ENCODE measurements around the gene ANXA6.

ANXA6 gene

GRCh38 chr5:151097820-151098767 lies 59.5 kb downstream of the ANXA6 start:
- no peak overlapping the region for H3K4me3 ChIP-seq (ENCODE audit: insufficient read length, low read depth)
- DNase-seq (ENCODE audit: low read depth, low spot score), result no peak

GRCh38 chr5:151097061-151097460 lies 60.5 kb downstream of the ANXA6 start:
- TF ChIP-seq SUZ12 (IDR thresholded peaks at IDR 0.05; ENCODE audit: extremely low read depth, insufficient read depth, insufficient read length) (no peak), ZNF274 (IDR thresholded peaks at IDR 0.05; ENCODE audit: low read depth, low read length) (no peak), YY1 (IDR thresholded peaks at IDR 0.05; ENCODE audit: insufficient read depth, insufficient read length) (no peak)
- Histone ChIP-seq H3K9me3 (ENCODE audit: insufficient read depth, low read length) (no peaks in the 10 kb centered on the region), H3K9ac (ENCODE audit: insufficient read length, low read depth) (no peak overlapping the region), H3K27me3 (ENCODE audit: insufficient read depth, insufficient read length) (no peaks in the 10 kb centered on the region), H3K4me3 (ENCODE audit: insufficient read length, low read depth) (no peak overlapping the region), H3K36me3 (ENCODE audit: insufficient read depth, insufficient read length, low read length) (peaks cover 20% of the 10 kb centered on the region), H3K4me1 (ENCODE audit: insufficient read depth, insufficient read length) (peaks cover 15% of the 10 kb centered on the region)
- no peak for DNase-seq (ENCODE audit: low read depth, low spot score)

More at GRCh38 chr5:151097820-151098767, 59.5 kb downstream of the ANXA6 start:
- TF ChIP-seq SUZ12 (IDR thresholded peaks at IDR 0.05; ENCODE audit: extremely low read depth, insufficient read depth, insufficient read length) (no peak), YY1 (IDR thresholded peaks at IDR 0.05; ENCODE audit: insufficient read depth, insufficient read length) (no peak), ZNF274 (IDR thresholded peaks at IDR 0.05; ENCODE audit: low read depth, low read length) (no peak)
- H3K4me1 ChIP-seq (ENCODE audit: insufficient read depth, insufficient read length), result peaks cover 15% of the 10 kb centered on the region
- no peaks in the 10 kb centered on the region for H3K27me3 ChIP-seq (ENCODE audit: insufficient read depth, insufficient read length)
- no peaks in the 10 kb centered on the region for H3K9me3 ChIP-seq (ENCODE audit: insufficient read depth, low read length)
- H3K36me3 ChIP-seq (ENCODE audit: insufficient read depth, insufficient read length, low read length), result peaks cover 29% of the 10 kb centered on the region
- no peak overlapping the region for H3K9ac ChIP-seq (ENCODE audit: insufficient read length, low read depth)

DNA sequence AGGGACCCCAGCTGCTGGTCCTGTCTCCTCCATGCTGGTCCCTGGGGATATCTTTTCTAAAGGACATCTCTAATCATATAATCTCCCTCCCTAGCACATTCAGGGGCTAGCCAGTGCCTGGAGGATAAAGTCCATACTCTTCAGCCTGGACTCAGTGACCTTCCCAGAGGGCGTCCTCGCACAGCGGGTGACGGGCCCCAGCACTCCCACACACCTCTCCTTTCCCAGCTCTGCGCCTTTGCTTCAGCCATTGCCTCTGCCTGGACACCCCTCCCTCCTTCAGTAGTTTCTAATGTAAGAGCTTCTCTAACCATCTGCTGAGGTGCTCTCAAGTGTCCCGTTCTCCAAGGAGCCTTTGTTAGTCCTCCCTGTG lies 61.6 kb downstream of the ANXA6 start:
- DNase-seq (ENCODE audit: low read depth, low spot score), result no peak
- H3K36me3 ChIP-seq (ENCODE audit: insufficient read depth, insufficient read length, low read length), result peaks cover 11% of the 10 kb centered on the region
- no peak overlapping the region for H3K4me3 ChIP-seq (ENCODE audit: insufficient read length, low read depth)
- peaks cover 15% of the 10 kb centered on the region for H3K4me1 ChIP-seq (ENCODE audit: insufficient read depth, insufficient read length)
- no peaks in the 10 kb centered on the region for H3K27me3 ChIP-seq (ENCODE audit: insufficient read depth, insufficient read length)
- H3K9me3 ChIP-seq (ENCODE audit: insufficient read depth, low read length), result no peaks in the 10 kb centered on the region
- no peak for TF ChIP-seq ZNF274 (IDR thresholded peaks at IDR 0.05; ENCODE audit: low read depth, low read length)
- no peak for TF ChIP-seq SUZ12 (IDR thresholded peaks at IDR 0.05; ENCODE audit: extremely low read depth, insufficient read depth, insufficient read length)
- TF ChIP-seq YY1 (IDR thresholded peaks at IDR 0.05; ENCODE audit: insufficient read depth, insufficient read length), result no peak
- H3K9ac ChIP-seq (ENCODE audit: insufficient read length, low read depth), result no peak overlapping the region

GRCh38 chr5:151095341-151096000 lies 62.1 kb downstream of the ANXA6 start:
- no peaks in the 10 kb centered on the region for H3K9me3 ChIP-seq (ENCODE audit: insufficient read depth, low read length)
- peaks cover 6% of the 10 kb centered on the region for H3K36me3 ChIP-seq (ENCODE audit: insufficient read depth, insufficient read length, low read length)
- TF ChIP-seq SUZ12 (IDR thresholded peaks at IDR 0.05; ENCODE audit: extremely low read depth, insufficient read depth, insufficient read length), result no peak
- no peak for TF ChIP-seq YY1 (IDR thresholded peaks at IDR 0.05; ENCODE audit: insufficient read depth, insufficient read length)
- TF ChIP-seq ZNF274 (IDR thresholded peaks at IDR 0.05; ENCODE audit: low read depth, low read length), result no peak
- no peak overlapping the region for H3K9ac ChIP-seq (ENCODE audit: insufficient read length, low read depth)
- no peak for DNase-seq (ENCODE audit: low read depth, low spot score)
- H3K4me1 ChIP-seq (ENCODE audit: insufficient read depth, insufficient read length), result peaks cover 15% of the 10 kb centered on the region
- H3K27me3 ChIP-seq (ENCODE audit: insufficient read depth, insufficient read length), result no peaks in the 10 kb centered on the region
- H3K4me3 ChIP-seq (ENCODE audit: insufficient read length, low read depth), result no peak overlapping the region

GRCh38 chr5:151094852-151095245 lies 62.7 kb downstream of the ANXA6 start:
- H3K4me3 ChIP-seq (ENCODE audit: insufficient read length, low read depth), result no peak overlapping the region
- no peak overlapping the region for H3K9ac ChIP-seq (ENCODE audit: insufficient read length, low read depth)
- H3K4me1 ChIP-seq (ENCODE audit: insufficient read depth, insufficient read length), result peaks cover 15% of the 10 kb centered on the region
- no peaks in the 10 kb centered on the region for H3K9me3 ChIP-seq (ENCODE audit: insufficient read depth, low read length)
- H3K27me3 ChIP-seq (ENCODE audit: insufficient read depth, insufficient read length), result no peaks in the 10 kb centered on the region
- no peak for DNase-seq (ENCODE audit: low read depth, low spot score)
- no peak for TF ChIP-seq SUZ12 (IDR thresholded peaks at IDR 0.05; ENCODE audit: extremely low read depth, insufficient read depth, insufficient read length)
- TF ChIP-seq ZNF274 (IDR thresholded peaks at IDR 0.05; ENCODE audit: low read depth, low read length), result no peak
- no peak for TF ChIP-seq YY1 (IDR thresholded peaks at IDR 0.05; ENCODE audit: insufficient read depth, insufficient read length)
- H3K36me3 ChIP-seq (ENCODE audit: insufficient read depth, insufficient read length, low read length), result no peaks in the 10 kb centered on the region

DNA sequence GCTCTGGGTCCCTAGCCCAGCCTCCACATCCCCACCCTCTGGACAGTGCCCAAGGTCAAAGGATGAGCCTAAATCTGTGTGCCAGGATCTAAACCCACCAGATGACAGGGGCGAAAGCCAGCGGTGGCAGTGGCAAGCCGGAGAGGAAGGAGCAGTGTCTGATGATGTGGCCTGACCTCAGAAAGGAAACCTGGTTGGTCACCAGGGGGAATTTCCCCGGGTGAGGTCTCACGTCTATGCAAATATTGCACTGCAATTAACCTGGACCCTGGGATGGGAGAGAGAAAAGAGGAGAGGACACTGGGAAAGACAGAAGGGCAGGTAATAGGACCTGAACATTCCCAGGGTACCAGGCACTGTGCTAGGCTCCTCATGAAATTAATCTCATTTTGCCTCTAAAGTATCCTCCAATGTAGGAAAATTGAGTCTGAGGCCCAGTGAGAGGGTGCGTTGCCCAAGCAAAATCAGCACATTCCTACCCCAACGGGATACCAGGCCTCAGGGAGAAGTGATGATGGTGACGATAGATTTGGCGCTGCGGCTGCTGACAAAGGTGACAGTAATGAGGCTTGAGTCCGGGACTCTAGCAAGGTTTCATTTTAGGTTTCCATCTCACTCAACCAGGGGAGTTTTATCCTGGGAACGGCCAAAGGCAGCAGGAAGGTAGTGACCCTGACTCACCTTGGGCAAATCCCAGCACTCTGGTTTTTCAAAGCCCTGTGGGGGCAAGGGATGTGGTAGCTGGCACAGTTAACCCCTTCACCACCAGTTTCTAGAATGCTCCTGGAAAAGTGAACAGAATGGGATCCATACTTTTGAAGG lies 63.3 kb downstream of the ANXA6 start:
- Histone ChIP-seq H3K4me1 (ENCODE audit: insufficient read depth, insufficient read length) (peaks cover 15% of the 10 kb centered on the region), H3K4me3 (ENCODE audit: insufficient read length, low read depth) (no peak overlapping the region), H3K9me3 (ENCODE audit: insufficient read depth, low read length) (no peaks in the 10 kb centered on the region), H3K9ac (ENCODE audit: insufficient read length, low read depth) (no peak overlapping the region), H3K27me3 (ENCODE audit: insufficient read depth, insufficient read length) (no peaks in the 10 kb centered on the region), H3K36me3 (ENCODE audit: insufficient read depth, insufficient read length, low read length) (no peaks in the 10 kb centered on the region)
- no peak for TF ChIP-seq YY1 (IDR thresholded peaks at IDR 0.05; ENCODE audit: insufficient read depth, insufficient read length)
- no peak for DNase-seq (ENCODE audit: low read depth, low spot score)

All from NT2/D1 (cell line).